ENCODE data around the gene LYRM1.

LYRM1 gene

DNA sequence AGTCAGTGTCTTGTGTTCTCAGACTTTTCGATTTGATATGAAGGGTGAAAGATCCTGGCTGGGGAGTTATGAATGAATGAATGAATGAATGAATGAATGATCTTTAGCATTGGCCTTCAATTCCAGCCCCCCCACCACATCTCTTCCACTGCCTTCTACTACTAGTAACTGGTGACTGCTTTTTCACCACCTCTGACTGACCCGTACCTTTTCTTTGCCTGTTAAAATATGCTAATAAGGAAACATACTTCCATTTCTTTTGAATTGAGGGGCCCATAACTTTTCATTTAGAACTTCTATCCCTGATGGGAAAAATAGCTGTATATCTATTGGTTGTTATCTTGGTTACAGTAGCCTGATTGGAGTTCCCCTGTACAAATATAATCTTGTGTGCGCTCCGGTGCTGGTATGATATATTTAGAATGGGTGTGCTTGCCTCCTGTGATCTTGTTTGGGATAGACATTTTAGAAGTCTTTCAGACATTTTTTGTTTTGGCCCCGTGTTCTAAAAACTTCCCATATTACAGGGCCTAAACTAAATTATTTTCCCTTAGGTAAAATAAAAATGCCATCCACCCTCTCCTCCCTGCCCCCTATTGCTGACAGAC is 3.4 kb downstream of the LYRM1 start:
- in situ Hi-C loops (cut with MboI; ENCODE audit: low sequenced_read_pairs, unreplicated experiment), result no loop called here
- no peak for DNase-seq (ENCODE audit: low spot score)
- TF ChIP-seq, protein P1, sequence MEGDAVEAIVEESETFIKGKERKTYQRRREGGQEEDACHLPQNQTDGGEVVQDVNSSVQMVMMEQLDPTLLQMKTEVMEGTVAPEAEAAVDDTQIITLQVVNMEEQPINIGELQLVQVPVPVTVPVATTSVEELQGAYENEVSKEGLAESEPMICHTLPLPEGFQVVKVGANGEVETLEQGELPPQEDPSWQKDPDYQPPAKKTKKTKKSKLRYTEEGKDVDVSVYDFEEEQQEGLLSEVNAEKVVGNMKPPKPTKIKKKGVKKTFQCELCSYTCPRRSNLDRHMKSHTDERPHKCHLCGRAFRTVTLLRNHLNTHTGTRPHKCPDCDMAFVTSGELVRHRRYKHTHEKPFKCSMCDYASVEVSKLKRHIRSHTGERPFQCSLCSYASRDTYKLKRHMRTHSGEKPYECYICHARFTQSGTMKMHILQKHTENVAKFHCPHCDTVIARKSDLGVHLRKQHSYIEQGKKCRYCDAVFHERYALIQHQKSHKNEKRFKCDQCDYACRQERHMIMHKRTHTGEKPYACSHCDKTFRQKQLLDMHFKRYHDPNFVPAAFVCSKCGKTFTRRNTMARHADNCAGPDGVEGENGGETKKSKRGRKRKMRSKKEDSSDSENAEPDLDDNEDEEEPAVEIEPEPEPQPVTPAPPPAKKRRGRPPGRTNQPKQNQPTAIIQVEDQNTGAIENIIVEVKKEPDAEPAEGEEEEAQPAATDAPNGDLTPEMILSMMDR (IDR thresholded peaks at IDR 0.05; ENCODE audit: borderline replicate concordance, control extremely low read depth, extremely low read depth, insufficient read depth, missing control alignments), result no peak

DNA sequence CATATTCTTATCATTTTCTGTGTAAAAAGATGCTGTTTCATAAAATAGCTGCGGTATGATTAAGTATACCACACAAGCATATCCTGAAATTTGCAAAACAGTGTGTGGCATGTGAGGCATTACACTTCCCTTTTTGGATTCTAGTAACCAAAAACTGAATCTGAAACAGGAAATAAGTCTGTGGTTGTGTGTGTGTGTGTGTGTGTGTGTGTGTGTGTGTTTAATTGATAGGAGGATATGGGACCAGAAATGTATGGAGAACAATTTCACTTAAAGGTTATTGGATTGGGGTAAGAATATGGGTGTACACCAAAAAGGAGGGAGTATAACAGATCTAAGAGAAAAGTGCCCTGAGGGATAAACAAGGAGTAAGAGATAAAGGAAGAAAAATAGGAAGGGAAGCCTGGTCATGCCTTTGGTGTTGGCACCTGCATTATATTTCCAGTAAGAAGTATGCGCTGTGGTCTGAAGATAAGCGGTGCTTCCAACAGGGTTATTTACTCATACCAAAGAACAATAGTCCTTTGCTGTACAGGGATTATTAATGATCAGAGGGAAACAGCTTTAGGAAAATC is 4.0 kb downstream of the LYRM1 start:
- TF ChIP-seq, protein P1 (IDR thresholded peaks at IDR 0.05; ENCODE audit: borderline replicate concordance, control extremely low read depth, extremely low read depth, insufficient read depth, missing control alignments), result no peak
- DNase-seq (ENCODE audit: low spot score), result peak; percentile 46

DNA sequence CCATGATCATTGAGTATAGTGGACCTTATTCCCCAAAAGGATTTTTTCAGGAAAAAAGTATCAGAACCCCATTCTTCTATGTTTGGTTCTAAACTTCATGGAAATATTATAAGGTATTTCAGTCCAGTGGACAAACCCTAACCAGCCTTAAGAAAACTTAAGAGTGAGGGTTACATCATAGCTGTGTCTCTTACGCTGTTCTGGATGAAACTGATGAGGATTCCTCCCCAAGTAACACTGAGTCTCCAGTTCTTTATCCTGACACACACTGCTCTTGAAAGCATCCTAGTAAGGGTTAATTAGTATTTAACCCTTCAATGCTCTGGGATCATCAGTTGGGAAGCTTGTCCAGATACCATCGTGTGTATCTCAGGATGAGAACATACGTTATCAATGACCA is 5.0 kb downstream of the LYRM1 start:
- no peak for DNase-seq (ENCODE audit: low spot score)

More for the DNA sequence above, 4.0 kb downstream of the LYRM1 start:
- in situ Hi-C loops (cut with MboI; ENCODE audit: low sequenced_read_pairs, unreplicated experiment), result no loop called here

DNA sequence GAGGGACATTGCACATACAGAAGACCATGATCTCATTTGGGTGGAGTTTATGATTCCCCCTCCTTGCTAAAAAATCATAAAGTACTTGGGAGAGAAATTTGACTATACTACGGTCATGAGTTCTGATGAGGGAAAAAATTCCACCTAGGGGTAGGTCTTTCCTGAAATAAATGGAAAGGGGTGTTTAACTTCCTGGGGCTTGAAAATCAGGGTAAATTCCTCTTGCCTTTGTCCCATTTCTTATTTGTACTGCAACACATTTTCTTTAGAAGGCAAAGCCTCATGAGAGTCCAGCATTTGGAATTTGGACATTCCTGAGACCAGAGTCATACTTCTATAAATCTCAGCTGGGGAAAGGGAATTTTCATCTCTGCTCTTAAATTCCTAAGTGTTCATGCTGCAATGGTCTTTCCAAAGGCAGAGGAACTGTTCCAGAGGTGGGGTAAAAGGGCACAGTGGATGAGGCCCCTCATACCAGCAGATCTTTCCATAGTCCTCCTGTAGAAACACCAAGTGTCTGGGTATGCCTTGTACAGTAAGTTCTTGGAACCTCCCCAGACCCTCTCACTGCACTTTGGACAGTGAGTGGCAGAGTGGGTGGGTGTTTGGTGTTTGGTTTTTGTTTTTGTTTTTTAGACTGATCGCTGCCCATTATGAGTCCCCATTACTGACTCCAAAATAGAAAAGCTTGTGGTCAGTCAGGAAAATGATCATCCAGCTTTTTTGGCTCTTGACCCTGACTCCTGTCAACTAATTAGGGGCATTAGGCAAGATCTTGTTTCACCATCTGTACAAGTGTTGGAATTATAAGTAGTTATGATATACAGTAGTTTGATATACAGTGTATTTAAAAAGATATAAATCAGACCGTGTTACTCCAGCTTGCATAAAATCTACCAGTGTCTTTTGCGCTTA is 6.0 kb downstream of the LYRM1 start:
- DNase-seq (ENCODE audit: low spot score), result no peak
- TF ChIP-seq, protein P1 (IDR thresholded peaks at IDR 0.05; ENCODE audit: borderline replicate concordance, control extremely low read depth, extremely low read depth, insufficient read depth, missing control alignments), result no peak
- in situ Hi-C loops (cut with MboI; ENCODE audit: low sequenced_read_pairs, unreplicated experiment), result no loop called here

More for the DNA sequence above, 5.0 kb downstream of the LYRM1 start:
- TF ChIP-seq, protein P1 (IDR thresholded peaks at IDR 0.05; ENCODE audit: borderline replicate concordance, control extremely low read depth, extremely low read depth, insufficient read depth, missing control alignments), result no peak
- in situ Hi-C loops (cut with MboI; ENCODE audit: low sequenced_read_pairs, unreplicated experiment), result no loop called here

DNA sequence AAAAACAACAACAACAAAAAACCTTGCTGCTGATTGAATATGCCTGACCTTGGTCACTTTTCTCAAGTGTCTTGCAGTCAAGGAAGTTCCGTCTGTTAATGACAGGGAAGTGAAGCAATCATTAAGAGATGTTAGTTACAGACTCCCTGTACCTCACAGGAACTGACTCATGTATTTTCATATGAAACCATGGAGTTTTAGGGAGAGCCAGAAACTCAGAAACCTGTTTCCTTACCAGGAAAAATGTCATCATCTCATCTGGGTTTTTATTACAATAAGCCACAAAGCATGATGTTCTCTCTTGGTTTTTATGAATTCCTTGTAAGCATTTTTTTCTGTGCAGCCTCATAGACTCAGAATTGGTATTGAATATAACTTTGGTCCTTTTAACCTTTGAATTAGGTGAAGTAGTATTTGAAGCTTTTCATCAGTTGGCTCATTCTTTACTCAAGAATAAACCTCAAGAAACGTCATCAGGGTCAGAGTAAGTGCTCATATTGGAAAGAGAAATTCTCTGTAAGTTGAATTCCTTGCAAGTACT is 10.3 kb downstream of the LYRM1 start:
- DNase-seq (ENCODE audit: low spot score), result no peak
- TF ChIP-seq, protein P1 (IDR thresholded peaks at IDR 0.05; ENCODE audit: borderline replicate concordance, control extremely low read depth, extremely low read depth, insufficient read depth, missing control alignments), result no peak
- in situ Hi-C loops (cut with MboI; ENCODE audit: low sequenced_read_pairs, unreplicated experiment), result no loop called here

DNA sequence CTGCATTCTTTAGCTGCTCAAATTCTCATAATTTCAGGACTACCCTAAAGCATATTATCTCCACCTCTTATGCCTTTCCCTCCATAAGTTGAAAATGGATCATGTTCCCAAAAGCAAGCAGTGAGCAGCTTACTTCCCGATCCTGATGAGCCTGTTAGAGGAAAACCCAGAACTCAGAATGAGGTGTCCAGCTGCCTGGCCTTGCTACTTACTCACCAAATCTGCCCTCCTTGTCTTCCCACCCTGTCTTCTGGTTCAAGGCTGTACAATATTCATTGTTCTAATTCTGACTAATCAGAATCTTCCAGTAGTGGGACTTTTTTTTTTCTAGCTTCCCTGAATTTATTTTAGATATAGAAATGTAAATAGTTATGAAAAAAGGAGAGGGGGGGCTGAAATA is 10.8 kb downstream of the LYRM1 start:
- in situ Hi-C loops (cut with MboI; ENCODE audit: low sequenced_read_pairs, unreplicated experiment), result no loop called here
- TF ChIP-seq, protein P1 (IDR thresholded peaks at IDR 0.05; ENCODE audit: borderline replicate concordance, control extremely low read depth, extremely low read depth, insufficient read depth, missing control alignments), result no peak
- no peak for DNase-seq (ENCODE audit: low spot score)
